Mucosa of rectum (tissue), 2 donors: ENCODE data around the gene IZUMO4.

Experiments used
- H3K27ac ChIP-seq, 2 donors: one replicate each; pipeline ENCODE4 v1.7.0; 2013; ENCODE audit warnings: inconsistent platforms in 2 of 2, low read depth in 2 of 2, low read length in 2 of 2
- H3K27me3 ChIP-seq, 2 donors: one replicate each; pipeline ENCODE4 v1.7.0; 2013; ENCODE audit warnings: low read length in 2 of 2; ENCODE audit not compliant: control insufficient read depth in 2 of 2, insufficient read depth in 2 of 2
- H3K36me3 ChIP-seq, 2 donors: one replicate each; pipeline ENCODE4 v1.7.0; 2013; ENCODE audit warnings: low read length in 2 of 2; ENCODE audit not compliant: control insufficient read depth in 2 of 2, insufficient read depth in 2 of 2
- H3K4me1 ChIP-seq, 2 donors: one replicate each; pipeline ENCODE4 v1.7.0; 2013; ENCODE audit warnings: low read length in 2 of 2, mild to moderate bottlenecking in 1 of 2; ENCODE audit not compliant: control insufficient read depth in 2 of 2, insufficient read depth in 2 of 2
- H3K4me3 ChIP-seq, 2 donors: one replicate each; pipeline ENCODE4 v1.7.0; 2013; ENCODE audit warnings: low read length in 2 of 2
- H3K9ac ChIP-seq, 2 donors: one replicate each; pipeline ENCODE4 v1.7.0; 2013; ENCODE audit warnings: low read length in 2 of 2, low read depth in 1 of 2, mild to moderate bottlenecking in 1 of 2
- H3K9me3 ChIP-seq, 2 donors: one replicate each; pipeline ENCODE4 v1.7.0; 2013; ENCODE audit warnings: low read length in 2 of 2; ENCODE audit not compliant: control insufficient read depth in 2 of 2
- donor health status: healthy.
- donor health status: Normal muscosa, but diverticular disease.

The IZUMO4 gene

DNA sequence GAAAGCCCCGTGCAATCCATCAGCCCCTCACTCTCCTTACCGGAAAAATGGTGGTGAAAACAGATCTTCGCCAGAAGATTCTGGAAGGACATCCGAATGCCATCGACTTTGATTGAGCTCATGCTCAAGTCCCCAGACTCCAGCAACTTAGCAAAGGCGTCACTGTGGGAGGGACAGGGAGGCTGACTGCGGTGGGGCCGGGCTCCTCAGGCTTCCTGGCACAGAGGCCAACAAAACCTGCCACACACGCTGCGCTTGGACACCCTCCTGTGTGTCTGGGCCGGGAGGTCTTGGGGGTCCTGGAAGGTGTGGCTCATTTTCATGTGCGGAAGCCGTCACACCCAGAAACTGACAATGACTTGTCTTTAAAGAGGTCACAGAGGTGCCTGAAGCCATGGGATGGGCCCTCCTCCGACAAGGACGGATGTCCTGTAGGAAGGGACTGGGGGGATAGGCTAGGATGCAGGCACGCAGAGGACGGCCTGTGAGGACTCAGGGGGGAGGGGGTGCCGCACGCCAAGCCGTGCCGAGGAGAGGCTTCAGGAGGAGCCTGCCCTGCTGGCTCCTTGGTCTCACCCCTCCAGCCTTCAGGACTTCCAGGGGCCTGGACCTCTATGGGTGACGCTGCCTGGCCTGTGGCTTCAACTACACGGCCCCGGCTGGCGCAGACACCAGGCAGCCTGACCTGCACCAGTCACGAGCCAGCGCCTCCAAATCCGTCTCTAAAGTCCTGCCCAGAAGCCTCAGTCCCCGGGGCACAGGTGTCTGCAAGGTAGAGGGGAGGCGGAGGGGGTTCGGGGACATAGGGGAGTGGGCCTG is 12.5 kb downstream of the IZUMO4 start:
- Histone ChIP-seq H3K36me3 (peaks cover 65 to 68% of the 10 kb centered on the region in 2 donors), H3K4me1 (no peaks in the 10 kb centered on the region), H3K9me3 (no peaks in the 10 kb centered on the region), H3K9ac (no peak overlapping the region), H3K4me3 (no peak overlapping the region), H3K27me3 (no peaks in the 10 kb centered on the region), H3K27ac (no peak overlapping the region)

DNA sequence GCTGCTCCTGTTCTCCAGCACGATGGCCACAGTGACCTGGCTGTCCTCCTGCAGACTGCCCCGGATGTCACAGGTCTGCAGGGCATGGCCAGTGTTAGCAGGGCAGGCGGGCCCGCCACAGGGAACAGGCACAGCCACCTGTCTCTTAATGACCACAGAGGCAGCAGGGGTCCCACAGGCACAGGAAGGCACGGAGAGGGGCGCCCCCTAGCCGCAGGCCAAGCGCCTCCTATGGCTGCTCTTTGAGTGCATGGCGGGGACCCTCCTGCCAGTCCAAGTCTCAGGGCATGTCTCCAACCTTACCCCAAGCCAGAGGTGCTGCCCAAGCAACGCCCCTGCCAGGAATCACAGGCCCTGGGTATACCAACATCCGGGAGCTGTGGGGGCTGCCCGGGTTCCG is 14.1 kb downstream of the IZUMO4 start:
- Histone ChIP-seq H3K4me3 (no peak overlapping the region), H3K9ac (no peak overlapping the region), H3K36me3 (peaks cover 74 to 78% of the 10 kb centered on the region in 2 donors), H3K9me3 (no peaks in the 10 kb centered on the region), H3K27ac (no peak overlapping the region), H3K27me3 (no peaks in the 10 kb centered on the region), H3K4me1 (no peaks in the 10 kb centered on the region)

DNA sequence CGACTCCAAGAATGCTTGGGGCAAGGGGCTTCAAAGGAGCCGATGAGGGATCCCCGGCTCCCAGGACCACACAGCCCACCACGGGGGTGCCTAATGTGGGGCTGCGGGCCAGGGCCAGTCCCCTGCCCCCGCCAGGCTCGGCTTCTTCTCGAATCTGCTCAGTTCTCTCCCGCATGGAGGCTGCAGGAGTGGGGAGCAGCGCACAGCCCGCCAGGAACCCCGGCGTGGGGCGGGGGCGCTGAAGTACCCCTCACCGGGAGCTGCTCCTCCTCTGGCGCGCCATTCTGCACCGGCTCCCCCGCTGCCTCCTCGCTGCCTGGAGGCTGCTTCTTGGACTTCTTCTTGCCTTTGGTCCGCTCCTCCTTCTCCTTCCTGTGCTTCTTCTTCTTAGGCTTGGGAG is 14.7 kb downstream of the IZUMO4 start:
- peaks cover 74 to 80% of the 10 kb centered on the region in 2 donors for H3K36me3 ChIP-seq
- no peak overlapping the region for H3K27ac ChIP-seq
- H3K27me3 ChIP-seq: no peaks in the 10 kb centered on the region
- H3K9ac ChIP-seq: no peak overlapping the region
- H3K4me1 ChIP-seq: no peaks in the 10 kb centered on the region
- no peak overlapping the region for H3K4me3 ChIP-seq
- H3K9me3 ChIP-seq: no peaks in the 10 kb centered on the region

- Histone ChIP-seq H3K4me3 (no peak overlapping the region), H3K4me1 (no peaks in the 10 kb centered on the region), H3K9me3 (no peaks in the 10 kb centered on the region), H3K27me3 (no peaks in the 10 kb centered on the region), H3K9ac (no peak overlapping the region), H3K36me3 (peaks cover 74 to 81% of the 10 kb centered on the region in 2 donors), H3K27ac (no peak overlapping the region)
Measured at GRCh38 chr19:2111886-2112285, 15.2 kb downstream of the IZUMO4 start.

- Histone ChIP-seq H3K4me3 (no peak overlapping the region), H3K9ac (no peak overlapping the region), H3K9me3 (no peaks in the 10 kb centered on the region), H3K4me1 (no peaks in the 10 kb centered on the region), H3K27me3 (no peaks in the 10 kb centered on the region), H3K27ac (no peak overlapping the region), H3K36me3 (peaks cover 81 to 89% of the 10 kb centered on the region in 2 donors)
Measured at GRCh38 chr19:2112516-2113320, 16.0 kb downstream of the IZUMO4 start.

GRCh38 chr19:2113439-2114211 is 16.9 kb downstream of the IZUMO4 start:
- no peaks in the 10 kb centered on the region for H3K4me1 ChIP-seq
- no peaks in the 10 kb centered on the region for H3K9me3 ChIP-seq
- no peak overlapping the region for H3K4me3 ChIP-seq
- no peak overlapping the region for H3K9ac ChIP-seq
- no peaks in the 10 kb centered on the region for H3K27me3 ChIP-seq
- H3K36me3 ChIP-seq: peaks cover 84 to 92% of the 10 kb centered on the region in 2 donors
- H3K27ac ChIP-seq: no peak overlapping the region

GRCh38 chr19:2114218-2114617 is 17.5 kb downstream of the IZUMO4 start:
- Histone ChIP-seq H3K27ac (no peak overlapping the region), H3K27me3 (no peaks in the 10 kb centered on the region), H3K9ac (no peak overlapping the region), H3K36me3 (peaks cover 82 to 92% of the 10 kb centered on the region in 2 donors), H3K9me3 (no peaks in the 10 kb centered on the region), H3K4me3 (no peak overlapping the region), H3K4me1 (no peaks in the 10 kb centered on the region)

GRCh38 chr19:2114821-2115220 is 18.1 kb downstream of the IZUMO4 start:
- H3K4me1 ChIP-seq: no peaks in the 10 kb centered on the region
- H3K36me3 ChIP-seq: peaks cover 78 to 88% of the 10 kb centered on the region in 2 donors
- H3K9me3 ChIP-seq: no peaks in the 10 kb centered on the region
- H3K4me3 ChIP-seq: no peak overlapping the region
- H3K27me3 ChIP-seq: no peaks in the 10 kb centered on the region
- H3K27ac ChIP-seq: no peak overlapping the region
- no peak overlapping the region for H3K9ac ChIP-seq

GRCh38 chr19:2115324-2115723 is 18.6 kb downstream of the IZUMO4 start:
- no peaks in the 10 kb centered on the region for H3K4me1 ChIP-seq
- peaks cover 78 to 88% of the 10 kb centered on the region in 2 donors for H3K36me3 ChIP-seq
- no peak overlapping the region for H3K4me3 ChIP-seq
- no peaks in the 10 kb centered on the region for H3K27me3 ChIP-seq
- H3K9ac ChIP-seq: no peak overlapping the region
- H3K9me3 ChIP-seq: no peaks in the 10 kb centered on the region
- no peak overlapping the region for H3K27ac ChIP-seq
